ENCODE results near the gene ZNF79.

Gene ZNF79

GRCh38 chr9:127398715-127399400 is 25.3 kb upstream of the ZNF79 start:
- no peak for DNase-seq (ENCODE audit: low read depth)

GRCh38 chr9:127399736-127400269 is 24.4 kb upstream of the ZNF79 start:
- no peak for DNase-seq (ENCODE audit: low read depth)

DNA sequence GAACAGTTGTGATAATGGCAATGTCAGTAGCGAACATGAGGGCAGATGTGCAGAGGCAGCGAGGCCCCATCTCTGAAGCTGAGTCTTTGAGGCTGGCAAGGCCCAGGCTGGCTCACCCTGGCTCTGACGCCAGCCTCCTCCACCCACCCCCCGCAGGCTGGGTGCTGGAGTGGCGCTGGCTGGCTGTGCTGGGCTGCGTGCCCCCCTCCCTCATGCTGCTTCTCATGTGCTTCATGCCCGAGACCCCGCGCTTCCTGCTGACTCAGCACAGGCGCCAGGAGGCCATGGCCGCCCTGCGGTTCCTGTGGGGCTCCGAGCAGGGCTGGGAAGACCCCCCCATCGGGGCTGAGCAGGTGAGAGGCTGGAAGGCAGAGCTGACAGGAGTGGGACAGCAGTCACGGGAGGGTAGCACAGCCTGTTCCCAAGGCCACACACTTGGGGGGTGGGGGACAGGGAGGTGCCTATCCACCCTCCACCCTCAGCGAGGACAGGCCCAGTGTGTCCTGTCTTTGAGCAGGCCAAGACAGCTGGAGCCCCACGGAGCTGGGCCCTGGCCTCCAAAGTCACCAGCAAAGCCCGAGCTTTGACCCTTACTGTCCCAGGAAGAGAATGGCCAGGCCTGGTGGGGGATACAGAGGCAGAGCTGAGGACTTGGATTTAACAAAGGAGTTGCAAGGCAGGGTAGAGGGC is 21.6 kb upstream of the ZNF79 start:
- DNase-seq (ENCODE audit: low read depth) = no peak

DNA sequence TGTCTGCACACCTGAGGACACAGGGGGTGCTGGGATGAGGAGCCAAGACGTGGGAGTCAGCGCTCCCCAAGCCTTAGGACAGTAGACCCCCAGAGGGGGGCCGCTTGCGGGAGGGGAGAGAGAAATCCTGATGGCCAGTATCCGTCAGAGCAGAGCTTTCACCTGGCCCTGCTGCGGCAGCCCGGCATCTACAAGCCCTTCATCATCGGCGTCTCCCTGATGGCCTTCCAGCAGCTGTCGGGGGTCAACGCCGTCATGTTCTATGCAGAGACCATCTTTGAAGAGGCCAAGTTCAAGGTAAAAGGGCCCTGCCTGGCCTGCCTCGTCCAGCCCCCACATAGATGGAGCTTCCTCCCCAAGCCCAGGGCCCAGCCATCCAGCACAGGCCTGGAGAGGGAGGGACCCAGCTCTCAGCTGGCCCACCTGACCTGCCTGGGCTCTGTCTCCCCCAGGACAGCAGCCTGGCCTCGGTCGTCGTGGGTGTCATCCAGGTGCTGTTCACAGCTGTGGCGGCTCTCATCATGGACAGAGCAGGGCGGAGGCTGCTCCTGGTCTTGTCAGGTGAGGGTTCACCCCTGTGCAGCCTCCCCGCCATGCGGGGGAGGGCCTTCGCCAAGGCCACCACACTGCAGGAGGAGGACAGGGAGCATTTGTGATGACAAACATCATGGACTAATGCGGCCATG is 20.5 kb upstream of the ZNF79 start:
- DNase-seq (ENCODE audit: low read depth) = no peak

DNA sequence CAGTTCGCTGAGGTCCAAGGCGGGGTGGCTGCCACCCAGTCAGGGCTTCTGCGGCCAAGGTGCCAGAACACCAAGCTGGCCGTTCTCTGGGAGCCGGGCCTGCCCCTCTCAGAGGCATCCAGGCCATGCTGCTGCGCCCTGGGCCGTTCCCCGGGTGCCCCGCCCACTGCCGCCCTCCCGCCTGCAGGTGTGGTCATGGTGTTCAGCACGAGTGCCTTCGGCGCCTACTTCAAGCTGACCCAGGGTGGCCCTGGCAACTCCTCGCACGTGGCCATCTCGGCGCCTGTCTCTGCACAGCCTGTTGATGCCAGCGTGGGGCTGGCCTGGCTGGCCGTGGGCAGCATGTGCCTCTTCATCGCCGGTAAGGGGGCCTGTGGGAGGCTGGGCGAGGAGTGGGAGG is 19.6 kb upstream of the ZNF79 start:
- DNase-seq (ENCODE audit: low read depth) = no peak

GRCh38 chr9:127405344-127406125 is 18.6 kb upstream of the ZNF79 start:
- DNase-seq (ENCODE audit: low read depth) = no peak

- DNase-seq (ENCODE audit: low read depth) = no peak
These were observed 17.2 kb upstream of the ZNF79 start for GRCh38 chr9:127406799-127407491.

DNA sequence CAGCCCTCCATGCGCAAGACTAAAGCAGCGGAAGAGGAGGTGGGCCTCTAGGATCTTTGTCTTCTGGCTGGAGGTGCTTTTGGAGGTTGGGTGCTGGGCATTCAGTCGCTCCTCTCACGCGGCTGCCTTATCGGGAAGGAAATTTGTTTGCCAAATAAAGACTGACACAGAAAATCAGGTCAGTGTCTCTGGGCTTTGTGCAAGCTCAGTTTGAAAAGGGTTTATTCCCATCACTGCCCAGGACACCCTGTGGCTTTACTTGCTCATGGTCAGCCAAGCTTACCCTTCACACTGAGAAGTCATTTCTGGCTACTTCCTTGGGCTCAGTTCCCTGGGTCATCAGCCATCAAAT is 16.7 kb upstream of the ZNF79 start:
- no peak for DNase-seq (ENCODE audit: low read depth)

DNA sequence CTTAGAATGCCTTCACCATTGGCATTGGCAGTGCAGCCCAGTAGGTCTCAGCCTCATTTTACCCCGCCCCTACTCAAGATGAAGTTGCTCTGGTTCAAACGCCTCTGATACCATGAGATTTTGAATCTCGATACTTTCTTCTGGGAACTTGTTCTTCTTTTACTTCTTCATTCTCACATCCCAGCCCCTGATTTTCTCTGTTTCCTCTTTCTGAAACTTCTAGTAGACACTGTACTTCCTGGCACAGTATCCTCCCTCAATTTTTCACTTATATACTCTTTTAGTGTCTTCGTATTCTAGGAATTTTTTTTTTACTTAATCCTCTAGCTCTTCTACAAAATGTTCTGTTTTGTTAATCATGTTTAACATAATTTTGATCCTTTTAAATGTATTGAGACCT is 13.1 kb upstream of the ZNF79 start:
- no peak for DNase-seq (ENCODE audit: low read depth)

DNA sequence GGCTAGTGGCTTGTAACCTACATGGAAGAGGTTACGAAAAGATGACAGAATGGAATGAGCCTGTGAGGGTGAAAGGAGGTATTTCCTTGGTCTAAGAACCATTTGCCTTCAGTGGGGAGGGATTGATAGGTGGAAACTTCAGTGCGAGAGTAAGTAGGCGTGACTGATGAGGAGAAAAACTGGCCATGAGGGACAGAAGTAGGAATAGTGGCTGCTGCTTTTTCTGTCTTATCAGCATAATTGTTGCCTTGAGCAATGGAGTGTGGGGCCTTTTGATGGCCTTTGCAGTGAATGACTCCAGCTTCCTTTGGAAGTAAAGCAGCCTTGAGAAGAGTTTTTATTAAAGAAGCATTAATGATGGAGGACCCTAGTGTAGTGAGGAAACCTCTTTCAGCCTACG is 9.0 kb upstream of the ZNF79 start:
- no peak for DNase-seq (ENCODE audit: low read depth)

- no peak for DNase-seq (ENCODE audit: low read depth)
These were observed 8.5 kb upstream of the ZNF79 start for GRCh38 chr9:127415657-127416056.

DNA sequence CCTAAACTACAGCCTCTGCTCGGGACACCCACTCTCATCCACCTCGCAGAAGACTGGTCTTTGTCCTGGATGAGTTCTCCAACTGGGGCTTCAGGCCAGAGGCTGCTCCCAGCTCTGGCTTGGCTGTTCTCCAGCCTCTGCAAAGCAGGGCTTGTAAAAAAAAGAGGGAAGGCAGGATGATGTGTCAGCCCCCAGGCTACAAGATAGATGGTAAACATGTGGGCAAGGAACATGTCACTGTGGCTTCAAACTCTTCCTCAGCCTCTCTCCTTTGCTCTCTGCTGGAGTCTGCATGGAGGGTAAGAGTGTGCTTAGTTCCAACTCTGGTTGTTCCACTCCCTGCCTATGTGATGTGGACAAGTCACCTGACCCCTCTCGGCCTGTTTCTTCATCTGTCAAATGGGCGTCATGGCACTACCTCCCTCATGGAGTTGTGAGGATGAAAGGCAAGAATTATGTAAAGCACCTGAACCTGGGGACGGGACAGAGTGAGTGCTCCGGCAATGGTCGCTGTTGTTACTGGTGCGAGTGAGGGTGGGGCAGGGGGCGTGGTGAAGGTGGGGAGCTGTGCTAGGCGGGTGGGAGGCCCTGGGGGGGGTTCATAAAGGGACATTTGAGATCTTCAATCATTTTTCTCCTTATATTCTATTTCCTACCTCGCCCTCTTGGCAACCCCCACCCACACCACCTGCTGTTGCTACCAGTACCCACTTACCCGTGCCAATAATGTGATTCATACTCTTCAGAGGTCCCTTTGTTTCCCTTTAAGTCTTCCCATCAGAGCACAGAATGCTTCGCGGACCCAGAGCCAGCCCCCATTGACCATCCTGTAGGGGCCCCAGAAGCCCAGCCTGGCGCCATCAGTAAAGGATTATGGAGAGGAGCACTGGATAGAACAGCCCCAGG is 6.8 kb upstream of the ZNF79 start:
- DNase-seq (ENCODE audit: low read depth) = no peak

DNA sequence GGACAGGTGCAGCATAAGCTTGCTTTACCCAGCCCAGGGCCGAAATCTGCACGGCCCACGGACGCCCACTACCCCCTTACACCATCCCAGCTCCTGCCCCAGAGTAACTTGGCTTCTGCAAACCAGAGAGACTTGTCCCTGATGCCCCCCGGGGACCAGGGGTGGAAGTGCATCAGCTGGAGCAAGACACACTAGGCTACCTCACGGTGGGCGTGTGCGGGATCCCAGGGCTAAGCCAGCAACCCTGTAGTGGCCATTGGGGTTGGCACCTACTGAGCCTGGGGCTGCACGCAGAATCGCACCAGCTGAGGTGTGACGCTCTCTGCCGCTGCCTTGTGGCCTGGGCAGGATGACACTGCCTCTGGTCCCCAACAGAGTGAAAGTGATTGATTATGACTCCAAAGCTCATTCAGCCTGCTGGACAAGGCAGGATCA is 6.1 kb upstream of the ZNF79 start:
- no peak for DNase-seq (ENCODE audit: low read depth)

DNA sequence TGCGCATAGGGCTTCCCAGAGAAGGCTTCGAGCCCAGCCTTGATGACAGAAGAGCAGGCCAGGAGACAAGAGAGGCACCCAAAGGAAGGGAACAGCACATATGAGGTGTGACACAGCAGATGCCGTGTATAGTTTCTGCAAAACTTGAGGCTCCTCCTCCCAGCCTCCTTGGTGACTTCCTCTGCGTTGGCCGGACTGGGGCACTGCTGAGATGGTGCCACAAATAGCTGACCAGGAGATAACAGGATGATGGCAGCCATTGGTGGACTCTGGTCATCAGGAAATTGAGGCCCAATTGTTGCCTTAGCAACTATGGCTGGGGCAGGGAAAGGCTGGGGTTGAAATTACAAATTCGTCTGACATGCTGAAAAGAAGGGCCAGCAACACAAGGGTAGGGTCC is 4.8 kb upstream of the ZNF79 start:
- no peak for DNase-seq (ENCODE audit: low read depth)

- no peak for DNase-seq (ENCODE audit: low read depth)
These were observed 3.1 kb upstream of the ZNF79 start for GRCh38 chr9:127421057-127421456.

GRCh38 chr9:127422133-127422782 is 1.9 kb upstream of the ZNF79 start:
- no peak for DNase-seq (ENCODE audit: low read depth)

DNA sequence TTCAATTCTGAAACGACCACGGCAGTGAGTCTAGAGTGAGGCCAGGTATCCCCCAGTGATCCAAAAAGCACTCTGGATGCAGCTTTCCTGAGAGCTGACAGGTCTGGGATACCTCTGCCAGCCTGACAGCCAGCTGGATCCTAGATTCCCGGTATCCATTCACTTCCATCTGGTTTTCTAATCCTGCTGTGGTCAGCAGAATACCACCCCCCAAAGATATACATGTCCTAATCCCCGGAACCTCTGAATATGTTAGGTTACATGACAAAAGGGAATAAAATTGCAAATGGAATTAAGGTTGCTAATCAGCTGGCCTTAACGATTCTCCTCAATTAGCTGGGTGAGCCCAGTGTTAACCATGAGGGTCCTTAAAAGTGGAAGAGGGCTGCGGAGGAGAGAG is 1.4 kb upstream of the ZNF79 start:
- no peak for DNase-seq (ENCODE audit: low read depth)

DNA sequence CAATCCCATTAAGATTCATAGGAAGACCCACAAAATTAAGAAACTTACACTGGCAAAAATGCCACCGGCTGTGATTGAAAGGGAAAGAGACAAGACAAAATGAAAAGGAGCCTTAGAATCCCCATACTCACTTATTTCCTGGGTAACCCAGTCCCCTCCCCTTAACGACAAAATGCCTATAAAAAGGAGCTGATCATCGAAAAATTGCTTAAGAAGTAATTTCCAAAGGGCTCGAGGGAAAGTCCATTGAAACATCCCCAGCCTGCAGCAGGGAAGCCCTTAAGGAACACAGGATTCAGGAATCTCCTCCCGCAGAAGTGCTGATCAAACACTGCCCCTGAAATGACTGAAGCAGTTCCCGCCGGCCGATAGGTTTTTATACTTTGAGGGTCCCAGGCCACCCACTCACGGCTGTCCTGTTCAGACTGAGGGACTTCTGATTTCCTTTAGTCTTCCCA is 677 bp upstream of the ZNF79 start:
- DNase-seq (ENCODE audit: low read depth) = no peak

DNA sequence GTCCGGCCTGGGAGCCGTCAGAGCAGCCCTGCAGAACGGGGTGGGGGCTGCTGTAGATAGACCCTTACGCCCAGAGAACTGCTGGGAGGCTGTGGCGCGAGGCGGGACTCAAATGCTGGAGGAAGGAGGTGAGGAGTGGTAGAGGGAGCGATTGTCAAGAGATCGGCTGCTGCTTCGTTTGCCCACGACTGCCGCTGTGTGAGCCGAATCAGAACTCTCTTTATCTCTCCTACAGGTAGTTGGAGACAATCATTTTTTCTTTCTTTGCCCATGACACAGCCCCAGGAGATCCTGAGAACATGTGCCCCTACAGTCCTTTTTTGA is 456 bp downstream of the ZNF79 start:
- no peak for DNase-seq (ENCODE audit: low read depth)

- DNase-seq (ENCODE audit: low read depth) = no peak
These were observed 2.6 kb downstream of the ZNF79 start for GRCh38 chr9:127426756-127427155.
